GM19438 (cell line): ENCODE results near the gene FAM193B.
A peak's percentile ranks its signal among the peaks of the same experiment; 100 is the strongest.
"Not testable (repeated sequence)": the region's sequence is repeated elsewhere in the genome, so short reads cannot be mapped to it uniquely, and the experiment has no call there.

Source experiments
- ATAC-seq: cut with Tn5 transposase; IDR thresholded peaks from one replicate; pipeline ENCODE4 v1.9.1; 2021; ENCODE audit warnings: low read depth; ENCODE audit not compliant: unreplicated experiment

Gene FAM193B

GRCh38 chr5:177578316-177578715, 24.0 kb upstream of the FAM193B start:
- no peak for ATAC-seq

DNA sequence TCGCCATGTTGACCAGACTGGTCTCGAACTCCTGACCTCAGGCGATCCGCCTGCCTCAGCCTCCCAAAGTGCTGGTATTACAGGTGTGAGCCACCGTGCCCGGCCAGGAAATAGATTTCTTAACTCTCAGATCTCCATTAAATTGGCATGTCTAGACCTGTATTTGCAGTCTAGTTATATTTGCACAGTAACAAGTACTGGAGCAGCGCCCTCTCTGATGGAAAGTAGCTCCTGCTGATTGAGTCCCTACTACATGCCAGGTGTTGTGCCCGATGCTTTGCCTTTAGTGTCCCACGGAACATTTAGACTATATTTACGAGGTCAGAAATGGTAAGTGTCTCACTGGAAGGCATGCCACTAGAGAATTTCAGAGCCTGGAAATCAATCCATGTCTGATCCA, 21.8 kb upstream of the FAM193B start:
- no peak for ATAC-seq

- ATAC-seq: no peak
These were observed 21.1 kb upstream of the FAM193B start for GRCh38 chr5:177575488-177575887.

- ATAC-seq: no peak
These were observed 15.5 kb upstream of the FAM193B start for GRCh38 chr5:177569894-177570293.

DNA sequence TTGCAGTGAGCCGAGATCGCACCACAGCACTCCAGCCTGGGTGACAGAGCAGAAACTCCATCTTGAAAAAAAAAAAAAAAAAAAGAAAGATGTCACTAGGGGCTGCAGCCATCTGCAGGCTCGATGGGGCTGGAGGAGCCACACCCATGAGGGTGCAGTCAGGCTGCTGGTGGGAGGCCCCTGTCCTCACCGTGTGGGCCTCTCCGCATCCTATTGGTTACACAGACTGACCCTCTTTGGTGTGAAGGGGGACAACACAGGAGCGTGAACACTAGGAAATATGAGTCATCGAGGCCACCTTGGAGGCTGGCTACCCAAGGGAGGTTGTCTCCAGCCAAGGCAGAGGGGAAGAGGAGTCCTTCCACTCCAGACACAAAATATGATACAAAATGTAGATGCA, 14.0 kb upstream of the FAM193B start:
- ATAC-seq: no peak

- no peak for ATAC-seq
These were observed 10.7 kb upstream of the FAM193B start for GRCh38 chr5:177565046-177565445.

DNA sequence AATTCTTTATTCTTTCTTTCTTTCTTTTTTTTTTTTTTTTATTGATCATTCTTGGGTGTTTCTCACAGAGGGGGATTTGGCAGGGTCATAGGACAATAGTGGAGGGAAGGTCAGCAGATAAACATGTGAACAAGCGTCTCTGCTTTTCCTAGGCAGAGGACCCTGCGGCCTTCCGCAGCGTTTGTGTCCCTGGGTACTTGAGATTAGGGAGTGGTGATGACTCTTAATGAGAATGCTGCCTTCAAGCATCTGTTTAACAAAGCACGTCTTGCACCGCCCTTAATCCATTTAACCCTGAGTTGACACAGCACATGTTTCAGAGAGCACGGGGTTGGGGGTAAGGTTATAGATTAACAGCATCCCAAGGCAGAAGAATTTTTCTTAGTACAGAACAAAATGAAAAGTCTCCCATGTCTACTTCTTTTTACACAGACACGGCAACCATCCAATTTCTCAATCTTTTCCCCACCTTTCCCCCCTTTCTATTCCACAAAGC, 5.1 kb upstream of the FAM193B start:
- not testable (repeated sequence) for ATAC-seq

- no peak for ATAC-seq
These were observed 3.4 kb upstream of the FAM193B start for GRCh38 chr5:177557796-177558195.

- ATAC-seq: no peak
These were observed 2.8 kb upstream of the FAM193B start for GRCh38 chr5:177557041-177557647.

- ATAC-seq: no peak
These were observed 1.3 kb upstream of the FAM193B start for GRCh38 chr5:177555665-177556064.

DNA sequence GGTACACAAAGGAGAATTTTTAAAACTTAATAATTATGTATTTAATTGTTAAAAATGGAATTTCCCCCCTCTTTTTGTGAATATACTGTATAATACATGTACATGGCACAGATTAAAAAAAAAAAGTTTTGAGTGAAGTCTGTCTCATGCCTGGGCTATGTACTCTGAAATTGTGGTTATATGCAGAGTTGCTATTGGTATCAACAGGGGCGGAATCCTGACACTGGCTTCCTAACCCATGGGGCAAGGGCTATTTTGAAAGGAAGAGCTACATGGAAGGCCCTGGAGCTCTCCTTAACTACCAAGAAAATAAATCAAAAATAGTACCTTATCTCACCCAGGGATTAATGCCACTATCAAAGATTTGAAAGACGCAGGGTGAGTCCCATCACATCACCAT, 865 bp upstream of the FAM193B start:
- no peak for ATAC-seq

GRCh38 chr5:177553671-177554429, 513 bp downstream of the FAM193B start:
- ATAC-seq: peak; percentile 52

DNA sequence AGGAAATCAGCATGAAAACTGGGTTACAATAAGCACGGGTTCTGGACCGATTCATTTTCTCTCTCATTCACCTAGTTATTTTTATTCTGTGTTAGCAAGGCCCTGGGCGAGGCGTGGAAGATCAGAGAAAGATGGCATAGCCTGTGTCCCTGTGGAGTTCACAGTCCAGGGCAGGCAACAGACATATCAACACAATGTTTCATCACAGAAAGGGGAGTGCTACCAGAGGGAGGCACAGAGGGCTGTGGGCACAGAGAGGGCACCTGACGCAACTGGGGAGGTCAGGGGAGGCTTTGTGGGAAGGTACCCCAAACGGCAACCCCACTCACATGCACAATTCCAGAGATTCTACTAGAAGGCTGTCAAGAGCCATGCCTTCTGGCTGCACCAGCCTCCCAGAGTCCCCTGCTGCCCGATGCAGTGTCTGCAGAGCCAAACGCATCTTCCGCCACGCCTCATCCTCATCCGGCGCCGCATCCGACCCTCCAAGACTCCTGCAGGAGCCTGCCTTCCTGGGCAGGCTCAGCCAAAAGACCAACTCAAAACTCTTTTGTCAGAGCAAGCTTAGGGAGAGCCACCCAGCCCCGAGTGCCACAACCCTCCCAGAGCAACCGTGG, 1.4 kb downstream of the FAM193B start:
- no peak for ATAC-seq

DNA sequence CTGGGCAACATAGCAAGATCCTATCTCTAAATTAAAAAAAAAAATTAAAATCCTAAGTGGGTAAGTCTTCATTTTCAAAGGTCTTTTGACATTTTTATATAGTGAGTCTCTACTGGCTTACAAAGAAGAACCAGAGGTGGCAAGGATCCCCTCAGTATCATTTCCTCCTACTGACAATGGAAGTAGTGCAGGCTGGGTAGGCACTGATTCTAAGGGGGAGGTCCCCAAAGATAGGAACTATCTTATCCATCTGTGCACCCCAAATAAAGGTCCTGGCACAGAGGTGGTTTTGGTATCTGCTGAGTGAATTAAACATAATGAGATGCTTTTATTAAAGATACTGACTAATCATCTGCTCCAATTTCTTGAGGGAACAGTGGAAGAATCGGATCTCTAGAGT, 4.2 kb downstream of the FAM193B start:
- ATAC-seq: no peak

DNA sequence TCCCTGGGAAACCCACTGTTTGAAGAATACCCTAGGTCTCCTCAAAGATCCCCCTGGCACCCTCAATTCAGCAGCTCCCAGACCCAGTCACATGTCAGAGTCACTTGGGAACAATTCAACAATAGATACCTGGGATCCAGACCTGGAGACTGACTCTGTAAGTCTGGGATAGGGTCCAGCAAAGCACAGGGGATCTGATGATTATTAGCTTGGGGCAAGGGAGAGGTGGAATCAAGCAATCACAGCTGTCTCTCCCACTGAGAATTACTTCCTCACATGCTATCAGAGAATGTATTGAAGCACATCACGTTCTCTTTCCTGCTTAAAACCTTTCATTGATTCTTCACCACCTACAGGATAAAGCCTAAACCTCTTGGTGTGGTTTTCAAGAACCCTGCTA, 5.9 kb downstream of the FAM193B start:
- ATAC-seq: no peak

GRCh38 chr5:177547736-177548135, 6.6 kb downstream of the FAM193B start:
- ATAC-seq: no peak

DNA sequence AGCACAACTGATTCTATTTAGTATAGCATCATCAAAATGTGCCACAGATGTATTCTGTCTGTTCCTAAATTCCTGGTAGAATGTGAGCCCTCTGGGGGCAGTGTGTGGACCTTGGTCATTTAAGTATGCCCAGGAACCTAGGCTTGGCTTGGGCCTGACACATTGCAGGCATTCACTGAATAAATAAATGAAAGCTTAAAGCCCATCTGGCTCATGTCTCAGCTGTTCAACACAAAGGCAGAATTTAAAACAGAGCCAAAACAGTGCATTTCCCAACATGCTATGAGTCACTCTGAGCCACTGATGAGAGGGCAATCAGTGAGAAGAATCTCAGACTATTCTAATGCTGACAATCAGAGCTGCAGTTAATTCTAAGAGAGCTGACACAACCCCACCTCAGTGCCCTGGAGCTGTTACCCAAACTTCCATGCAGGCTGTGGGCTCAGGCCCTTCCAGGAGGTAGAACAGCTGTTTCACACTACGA, 8.1 kb downstream of the FAM193B start:
- no peak for ATAC-seq

- no peak for ATAC-seq
These were observed 8.7 kb downstream of the FAM193B start for GRCh38 chr5:177545487-177546257.

DNA sequence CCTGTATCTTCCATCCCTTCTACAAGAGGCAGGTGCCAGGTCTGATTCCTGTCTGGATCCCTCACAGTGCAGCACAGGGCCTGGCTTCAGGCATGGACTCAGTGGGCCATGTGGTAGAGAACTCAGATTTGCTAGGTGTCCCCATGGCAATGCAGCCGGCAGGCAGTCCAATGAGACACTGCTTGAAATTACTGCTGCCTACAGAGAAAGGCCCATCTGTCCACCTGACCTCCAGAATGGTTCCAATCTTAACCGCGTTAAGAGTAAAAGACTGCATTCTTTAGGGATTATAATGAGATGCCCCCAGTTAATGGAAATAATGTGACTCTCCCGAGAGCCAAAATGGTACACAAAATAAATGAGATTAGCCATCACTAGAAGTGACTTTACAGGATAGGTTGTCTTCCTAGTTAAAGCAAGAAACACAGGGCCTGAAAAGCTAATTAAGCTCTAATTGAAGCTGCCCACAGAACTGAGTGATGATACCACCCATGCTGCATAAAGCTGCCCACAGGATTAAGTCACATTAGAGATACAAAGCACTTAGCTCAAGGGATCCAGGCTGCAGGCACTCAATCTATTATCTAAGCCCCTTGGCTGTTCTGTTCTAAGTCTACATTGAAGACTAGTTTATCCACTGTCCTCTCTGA, 11.4 kb downstream of the FAM193B start:
- no peak for ATAC-seq

DNA sequence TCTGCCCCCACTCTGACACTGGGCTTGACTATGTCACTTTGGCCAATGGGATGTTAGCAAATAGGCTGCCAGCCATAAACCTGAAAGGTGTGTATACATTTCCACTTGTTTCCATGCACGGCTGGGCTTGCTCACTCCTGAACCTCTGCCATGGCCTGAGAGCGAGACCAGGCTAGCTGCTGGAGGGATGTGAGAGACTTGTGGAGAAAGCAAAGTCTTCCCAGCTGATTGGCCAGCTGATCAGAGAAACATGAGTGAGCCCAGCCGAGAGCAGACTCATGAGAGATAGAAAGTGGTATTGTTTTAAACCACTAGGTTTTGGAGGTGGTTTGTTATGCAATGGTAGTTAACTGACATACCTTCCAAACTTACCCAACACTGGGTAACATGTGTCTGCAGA, 13.9 kb downstream of the FAM193B start:
- no peak for ATAC-seq
